Measurements from ENCODE around the gene CORT.

CORT gene

GRCh38 chr1:10424034-10424433 lies 25.8 kb upstream of the CORT start:
- H3K27ac ChIP-seq, result no peak overlapping the region

GRCh38 chr1:10424651-10425050 lies 25.2 kb upstream of the CORT start:
- TF ChIP-seq ZFX (IDR thresholded peaks at IDR 0.05; ENCODE audit: borderline replicate concordance) (no peak), CTCF (IDR thresholded peaks at IDR 0.05) (no peak)
- peak overlapping the region; percentile 68 for H3K27ac ChIP-seq

More at GRCh38 chr1:10424034-10424433, 25.8 kb upstream of the CORT start:
- no peak for TF ChIP-seq CTCF (IDR thresholded peaks at IDR 0.05)
- TF ChIP-seq ZFX (IDR thresholded peaks at IDR 0.05; ENCODE audit: borderline replicate concordance), result no peak

- H3K27ac ChIP-seq, result peak overlapping the region; percentile 68
These were observed 23.9 kb upstream of the CORT start for GRCh38 chr1:10425826-10426534.

- peak overlapping the region; percentile 68; the same call in 1 of the 2 replicates for H3K27ac ChIP-seq
These were observed 23.3 kb upstream of the CORT start for GRCh38 chr1:10426535-10426848.

GRCh38 chr1:10428984-10429383 lies 20.8 kb upstream of the CORT start:
- TF ChIP-seq CTCF (IDR thresholded peaks at IDR 0.05), result no peak
- no peak for TF ChIP-seq ZFX (IDR thresholded peaks at IDR 0.05; ENCODE audit: borderline replicate concordance)
- peak overlapping the region; percentile 12; the same call in 1 of the 2 replicates for H3K27ac ChIP-seq

GRCh38 chr1:10429868-10430215 lies 20.0 kb upstream of the CORT start:
- TF ChIP-seq ZFX (IDR thresholded peaks at IDR 0.05; ENCODE audit: borderline replicate concordance), result no peak
- no peak for TF ChIP-seq CTCF (IDR thresholded peaks at IDR 0.05)
- H3K27ac ChIP-seq, result peak overlapping the region; percentile 78

GRCh38 chr1:10430216-10431069 lies 19.4 kb upstream of the CORT start, which contains the start of gene CENPS:
TSS of gene CENPS (plus strand) at chr1:10430433. CDS start at chr1:10430518, 85 bp downstream.
- peak within 1 kb of the TSS; percentile 78 for H3K27ac ChIP-seq

More at GRCh38 chr1:10430216-10431069, 19.4 kb upstream of the CORT start, which contains the start of gene CENPS:
- TF ChIP-seq ZFX (IDR thresholded peaks at IDR 0.05; ENCODE audit: borderline replicate concordance), result no peak
- peak; percentile 97 for TF ChIP-seq CTCF (IDR thresholded peaks at IDR 0.05)

Measured in 22Rv1 (cell line).